DND-41 (cell line): Measurements from ENCODE around the gene PRCP.

Experiments used
- EZH2 ChIP-seq: IDR thresholded peaks from 3 replicates; pipeline ENCODE4 v1.6.1; 2012; ENCODE audit warnings: borderline replicate concordance, low read depth, mild to moderate bottlenecking, moderate library complexity, low read length, inconsistent platforms; ENCODE audit not compliant: severe bottlenecking
- TF ChIP-seq, protein P1 (sequence below): IDR thresholded peaks from 2 replicates; pipeline ENCODE4 v1.5.1; 2012; ENCODE audit warnings: borderline replicate concordance, low read length, moderate library complexity, mild to moderate bottlenecking; ENCODE audit not compliant: poor library complexity, severe bottlenecking; ENCODE audit errors: extremely low read depth

- TF ChIP-seq, protein P1, sequence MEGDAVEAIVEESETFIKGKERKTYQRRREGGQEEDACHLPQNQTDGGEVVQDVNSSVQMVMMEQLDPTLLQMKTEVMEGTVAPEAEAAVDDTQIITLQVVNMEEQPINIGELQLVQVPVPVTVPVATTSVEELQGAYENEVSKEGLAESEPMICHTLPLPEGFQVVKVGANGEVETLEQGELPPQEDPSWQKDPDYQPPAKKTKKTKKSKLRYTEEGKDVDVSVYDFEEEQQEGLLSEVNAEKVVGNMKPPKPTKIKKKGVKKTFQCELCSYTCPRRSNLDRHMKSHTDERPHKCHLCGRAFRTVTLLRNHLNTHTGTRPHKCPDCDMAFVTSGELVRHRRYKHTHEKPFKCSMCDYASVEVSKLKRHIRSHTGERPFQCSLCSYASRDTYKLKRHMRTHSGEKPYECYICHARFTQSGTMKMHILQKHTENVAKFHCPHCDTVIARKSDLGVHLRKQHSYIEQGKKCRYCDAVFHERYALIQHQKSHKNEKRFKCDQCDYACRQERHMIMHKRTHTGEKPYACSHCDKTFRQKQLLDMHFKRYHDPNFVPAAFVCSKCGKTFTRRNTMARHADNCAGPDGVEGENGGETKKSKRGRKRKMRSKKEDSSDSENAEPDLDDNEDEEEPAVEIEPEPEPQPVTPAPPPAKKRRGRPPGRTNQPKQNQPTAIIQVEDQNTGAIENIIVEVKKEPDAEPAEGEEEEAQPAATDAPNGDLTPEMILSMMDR, result no peak
- TF ChIP-seq EZH2, result no peak
Observed at GRCh38 chr11:82863209-82863608, 37.0 kb downstream of the PRCP start.
